Right lung (tissue), 5 donors: Measurements from ENCODE around the gene DHRS13. TPM values are rescaled to one million over a fixed set of nuclear protein-coding genes. Genes with fewer than 3 reads are reported as not detected.
"Not testable (repeated sequence)": the region's sequence is repeated elsewhere in the genome, so short reads cannot be mapped to it uniquely, and the experiment has no call there.

ENCODE experiments used
- DNase-seq, 2 donors: peaks; one replicate each; pipeline ENCODE4 v3.0.0-alpha.2; 2013
- polyA plus RNA-seq, 5 donors: library from polyadenylated mRNA; unstranded; fragments of 120-200 nt; gene quantifications; one replicate each; pipeline versions ENCODE4 v1.2.1 to v1.2.3, GENCODE V29; 2013; ENCODE audit warnings: inconsistent platforms in 1 of 5, low replicate concordance in 1 of 5; ENCODE audit not compliant: insufficient read length in 5 of 5, insufficient read depth in 1 of 5

Gene DHRS13
- polyA plus RNA-seq, 5 donors = 5.6 to 8.7 (median 6.8) TPM

DNA sequence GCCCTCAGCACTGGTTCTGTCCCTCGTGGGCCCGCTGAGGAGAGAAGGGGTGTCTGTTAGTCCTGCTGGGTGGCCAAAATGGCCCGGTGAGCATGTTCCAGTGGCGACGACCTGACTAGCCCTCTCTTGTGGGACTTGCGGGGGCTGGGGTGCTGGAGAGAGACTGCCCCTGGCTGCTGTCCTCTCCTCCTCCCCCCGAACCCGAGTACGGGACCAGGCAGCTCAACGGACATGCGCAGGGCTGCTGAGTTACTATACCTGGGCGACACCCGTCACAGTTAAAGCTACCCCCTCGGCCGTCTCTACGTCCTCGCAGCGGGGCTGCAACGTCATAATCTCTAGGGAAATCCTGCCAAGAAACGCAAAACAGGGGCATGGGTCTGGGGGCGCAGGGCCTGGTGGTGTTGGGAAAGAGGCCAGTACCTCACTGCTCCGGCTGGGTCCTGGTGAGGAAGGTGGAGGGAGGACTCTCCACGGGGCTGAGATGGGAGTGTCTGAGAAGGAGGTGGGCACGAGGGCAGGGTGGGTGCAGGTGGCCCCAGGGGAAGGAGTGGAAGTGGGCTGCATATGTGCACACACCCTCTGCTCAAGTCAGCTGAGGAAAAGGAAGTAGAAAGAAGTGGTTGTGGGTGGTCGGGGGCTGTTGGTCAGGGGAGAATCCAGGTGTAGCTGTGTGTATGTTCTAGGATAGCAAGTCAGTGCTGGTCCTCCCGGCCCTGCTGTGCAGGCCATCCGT, 18.7 kb downstream of the DHRS13 start:
- DNase-seq = no peak

DNA sequence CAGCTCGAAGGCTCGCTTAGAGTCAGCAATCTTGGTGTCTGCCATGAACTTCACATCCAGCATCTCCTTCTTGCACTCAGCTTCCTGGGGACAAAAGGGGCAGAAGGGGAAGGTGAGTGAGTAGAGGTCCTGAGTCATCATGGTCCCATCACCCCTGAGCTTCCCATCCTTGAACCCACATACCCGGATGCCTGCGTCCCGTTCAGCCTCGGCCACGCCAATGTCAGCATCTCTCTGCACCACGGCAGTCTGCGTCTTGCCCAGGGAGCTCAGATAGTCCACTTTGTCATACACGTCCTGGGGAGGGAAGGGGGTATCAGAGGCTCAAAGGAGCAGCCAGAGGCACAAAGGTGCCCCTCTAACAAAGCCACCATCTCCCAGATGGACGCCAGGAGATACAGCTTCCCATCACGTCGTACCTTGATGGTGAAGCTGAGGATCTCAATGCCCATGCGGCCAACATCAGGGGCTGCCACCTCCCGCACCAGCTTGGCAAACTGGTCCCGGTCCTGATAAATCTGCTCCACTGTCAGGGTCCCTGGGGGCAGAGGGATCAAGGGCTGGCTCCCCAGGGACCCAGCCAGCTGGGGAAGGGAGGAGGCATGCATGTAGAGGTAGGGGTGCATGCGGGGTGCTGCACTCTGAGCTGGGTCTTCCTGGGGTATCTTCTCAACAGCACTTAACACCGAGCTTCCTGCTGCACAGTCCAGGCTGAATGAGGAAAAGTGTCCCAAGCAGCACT, 20.6 kb downstream of the DHRS13 start:
- no peak for DNase-seq

DNA sequence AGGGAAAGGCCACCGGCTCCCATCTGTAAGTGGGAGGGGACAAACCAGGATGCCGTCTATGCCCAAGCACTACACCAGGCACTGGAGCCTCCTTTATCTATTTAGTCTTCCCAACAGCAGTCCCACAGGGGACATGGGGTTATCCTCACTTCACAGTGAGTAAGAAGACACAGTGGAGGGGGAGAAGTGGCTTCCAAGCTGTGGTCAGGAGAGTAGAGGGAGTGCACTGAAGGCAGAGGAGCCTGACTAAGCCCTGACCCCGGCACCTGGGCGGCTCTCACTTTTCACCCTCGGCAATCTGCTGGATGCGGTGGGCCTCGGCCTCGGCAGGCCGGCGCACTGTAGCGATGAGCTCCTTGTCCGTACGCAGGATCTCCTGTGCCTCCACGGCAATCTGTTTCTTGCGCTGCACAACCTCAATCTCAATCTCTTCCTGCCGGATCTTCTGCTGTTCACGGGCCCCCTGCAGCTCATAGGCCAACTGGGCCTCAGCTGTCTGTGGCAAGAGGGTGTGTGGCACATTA, 21.3 kb downstream of the DHRS13 start:
- no peak for DNase-seq

DNA sequence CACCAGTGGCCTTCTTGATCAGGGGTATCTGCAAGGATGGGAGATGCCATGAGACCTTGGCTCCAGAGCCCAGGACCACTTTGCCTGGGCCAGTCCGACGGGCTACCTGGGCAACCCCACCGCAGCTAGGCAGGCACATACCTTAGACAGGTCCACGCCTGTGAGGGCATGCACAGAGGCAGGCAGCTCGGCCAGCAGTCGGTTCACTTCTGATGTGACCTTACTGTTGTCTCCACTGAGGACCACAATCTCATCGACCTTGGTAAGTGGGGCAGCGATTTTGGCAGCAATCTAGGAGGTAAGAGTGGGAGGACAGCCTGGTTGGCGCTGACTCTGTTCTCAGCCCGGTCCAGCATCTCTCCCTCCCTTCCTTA, 22.3 kb downstream of the DHRS13 start:
- no peak for DNase-seq

DNA sequence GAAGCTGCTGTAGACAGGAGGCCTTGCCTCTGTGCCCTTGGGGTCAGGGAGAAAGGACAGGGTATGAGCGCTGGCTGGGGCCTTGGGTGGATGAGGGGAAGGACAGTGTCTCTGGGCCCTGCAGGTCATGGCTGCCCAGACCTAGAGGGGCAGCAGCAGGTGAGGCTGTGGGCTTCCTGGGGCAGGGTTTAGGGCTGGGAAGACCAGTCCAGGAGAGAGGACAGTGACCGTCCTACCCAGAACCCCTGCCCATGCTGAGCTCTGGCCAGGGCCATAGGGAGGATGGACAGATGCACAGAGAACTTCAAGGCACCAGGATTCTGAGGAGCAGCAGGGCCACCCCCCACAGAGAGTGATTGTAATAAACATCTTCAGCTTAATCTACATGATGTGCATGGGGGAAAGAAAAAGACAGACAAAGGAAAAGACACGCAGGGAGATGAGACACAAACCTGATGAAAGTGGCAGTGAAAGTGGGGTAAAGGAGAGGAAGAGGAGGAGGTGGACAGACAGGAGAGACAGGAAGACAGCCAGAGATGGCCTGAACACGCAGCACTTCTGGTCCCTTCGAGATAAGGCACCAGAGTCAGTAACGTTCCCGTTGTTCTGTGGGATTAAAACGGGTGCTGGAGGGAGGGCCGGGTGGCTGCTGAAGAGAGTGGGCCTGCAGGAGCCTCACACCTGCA, 22.9 kb downstream of the DHRS13 start:
- no peak for DNase-seq

DNA sequence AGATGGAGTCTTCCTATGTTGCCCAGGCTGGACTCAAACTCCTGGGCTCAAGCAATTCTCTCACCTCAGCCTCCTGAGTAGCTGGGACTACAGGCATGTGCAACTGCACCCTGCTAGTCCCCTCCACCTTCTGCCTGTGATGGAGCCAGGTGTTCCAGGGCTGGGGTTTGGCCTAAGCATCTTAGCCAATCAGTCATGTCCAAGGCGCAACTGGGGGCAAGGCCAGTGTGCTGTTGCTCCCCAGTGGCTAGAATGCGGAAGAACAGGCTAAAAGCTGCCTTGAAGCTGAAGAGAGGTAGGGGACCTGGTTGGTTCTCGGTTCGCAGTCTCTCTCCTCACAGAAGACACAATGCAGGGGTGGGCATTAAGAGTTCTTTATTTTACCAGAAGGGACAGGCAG, 23.9 kb downstream of the DHRS13 start:
- DNase-seq = no peak

DNA sequence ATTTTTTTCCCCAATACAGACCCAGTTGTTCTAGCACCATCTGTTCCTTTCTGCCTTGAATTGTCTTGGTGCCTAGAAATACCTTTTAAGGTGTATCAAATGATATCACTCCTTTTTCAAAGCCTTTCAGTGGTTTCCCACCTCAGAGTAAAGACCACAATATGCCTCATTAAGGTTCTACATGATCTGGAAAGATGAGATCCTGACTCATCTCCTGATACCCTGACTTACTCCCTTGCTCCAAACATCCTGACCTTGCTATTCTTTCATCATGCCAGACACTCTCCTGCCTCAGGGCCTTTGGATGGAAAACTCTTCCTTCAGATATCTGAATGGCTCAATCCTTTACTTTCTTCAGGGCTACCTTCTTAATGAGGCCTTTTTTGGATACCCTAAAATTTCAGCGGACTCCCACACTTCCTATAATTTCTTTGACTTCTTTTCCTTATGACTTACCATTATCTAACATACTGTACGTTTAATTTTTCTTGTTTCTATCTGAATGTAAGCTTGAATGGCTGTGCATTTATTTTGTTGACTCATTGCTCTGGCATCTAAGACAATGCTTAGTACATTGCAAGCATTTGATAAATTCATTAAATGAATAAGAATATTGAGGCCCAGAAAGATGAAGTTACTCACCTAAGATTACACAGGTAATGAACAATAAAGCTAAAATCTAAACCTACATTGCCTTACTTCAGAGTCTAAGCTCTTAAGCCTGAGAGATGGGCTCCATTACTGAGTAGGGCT, 24.5 kb downstream of the DHRS13 start:
- no peak for DNase-seq

DNA sequence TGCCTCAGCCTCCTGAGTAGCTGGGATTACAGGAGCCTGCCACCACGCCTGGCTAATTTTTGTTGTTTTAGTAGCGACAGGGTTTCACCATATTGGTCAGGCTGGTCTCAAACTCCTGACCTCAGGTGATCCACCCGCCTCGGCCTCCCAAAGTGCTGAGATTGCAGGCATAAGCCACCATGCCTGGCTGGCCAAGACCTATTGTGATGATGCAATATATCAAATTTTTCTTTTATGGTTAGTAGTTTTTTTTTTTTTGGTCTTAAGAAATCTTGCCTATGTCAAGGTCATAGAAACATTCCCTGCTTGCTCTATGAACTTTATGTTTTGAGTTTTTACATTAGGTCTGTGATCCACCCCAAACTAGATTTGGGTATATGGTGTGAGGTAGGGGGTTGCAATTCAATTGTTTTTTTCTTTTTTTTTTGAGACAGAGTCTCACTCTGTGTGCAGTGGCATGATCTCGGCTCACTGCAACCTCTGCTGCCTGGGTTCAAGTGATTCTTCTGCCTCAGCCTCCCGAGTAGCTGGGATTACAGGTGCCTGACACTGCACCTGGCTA, 25.6 kb downstream of the DHRS13 start:
- DNase-seq = not testable (repeated sequence)

DNA sequence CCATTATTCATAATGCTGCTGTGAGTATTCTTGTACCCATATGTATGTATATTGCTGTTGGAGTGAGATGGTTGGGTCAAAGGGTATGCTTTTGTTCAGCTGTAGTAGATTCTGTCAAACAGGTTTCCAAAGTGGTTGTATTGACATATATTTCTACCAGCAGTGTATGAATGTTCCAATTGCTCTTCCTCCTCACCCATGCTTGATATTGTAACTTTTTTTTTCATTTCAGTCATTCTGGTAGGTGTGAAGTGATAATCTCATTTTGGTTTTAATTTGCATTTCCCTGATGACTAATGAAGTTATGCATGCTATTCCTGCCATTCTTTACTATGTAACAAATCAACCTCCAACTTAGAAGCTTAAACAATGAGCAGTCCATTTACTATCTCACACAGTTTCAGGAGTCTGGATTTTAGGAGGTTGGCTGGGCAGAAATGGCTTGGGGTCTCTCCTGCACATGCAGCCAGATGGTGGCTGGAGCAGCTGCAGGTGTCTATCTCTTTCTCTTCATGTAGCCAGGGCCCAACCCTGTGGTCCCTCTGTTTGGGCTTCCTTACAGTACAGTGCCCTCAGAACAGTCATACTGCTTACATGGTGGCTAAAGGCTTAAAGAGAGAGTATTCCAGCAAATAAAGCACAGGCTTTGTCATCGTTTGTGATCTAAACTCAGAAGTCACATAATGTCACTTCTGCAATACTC, 26.9 kb downstream of the DHRS13 start:
- no peak for DNase-seq

DNA sequence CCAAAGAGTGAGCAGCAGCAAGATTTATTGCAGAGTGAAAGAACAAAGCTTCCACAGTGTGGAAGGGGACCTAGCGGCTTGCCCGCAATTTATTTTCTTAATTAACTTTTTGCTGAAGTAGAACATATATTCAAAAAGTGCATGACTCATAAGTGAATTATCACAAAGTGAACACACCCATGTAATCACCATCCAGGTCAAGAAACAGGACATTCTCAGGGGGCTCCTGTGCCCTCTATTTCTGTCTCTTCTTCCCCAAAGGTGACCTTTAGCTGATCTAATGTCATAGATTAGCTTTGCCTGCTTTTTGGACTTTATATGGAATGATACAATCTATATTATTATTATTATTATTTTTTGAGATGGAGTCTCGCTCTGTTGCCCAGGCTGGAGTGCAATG, 28.1 kb downstream of the DHRS13 start:
- no peak for DNase-seq

DNA sequence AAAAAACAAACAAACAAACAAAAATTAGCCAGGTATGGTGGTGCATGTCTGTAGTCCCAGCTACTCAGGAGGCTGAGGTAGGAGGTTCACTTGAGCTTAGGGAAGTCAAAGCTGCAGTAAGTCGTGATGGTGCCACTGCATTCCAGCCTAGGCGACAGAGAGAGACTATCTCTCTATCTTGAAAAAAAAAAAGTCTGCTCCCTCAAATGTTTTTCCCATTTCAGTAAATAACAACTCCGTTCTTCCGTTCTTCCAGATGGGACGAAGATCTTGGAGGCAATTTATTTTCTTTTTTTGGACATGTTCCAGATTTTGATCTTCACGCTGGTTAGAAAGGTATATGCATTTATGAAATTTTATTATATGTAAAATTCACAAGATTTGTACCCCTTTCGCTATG, 29.0 kb downstream of the DHRS13 start:
- no peak for DNase-seq

DNA sequence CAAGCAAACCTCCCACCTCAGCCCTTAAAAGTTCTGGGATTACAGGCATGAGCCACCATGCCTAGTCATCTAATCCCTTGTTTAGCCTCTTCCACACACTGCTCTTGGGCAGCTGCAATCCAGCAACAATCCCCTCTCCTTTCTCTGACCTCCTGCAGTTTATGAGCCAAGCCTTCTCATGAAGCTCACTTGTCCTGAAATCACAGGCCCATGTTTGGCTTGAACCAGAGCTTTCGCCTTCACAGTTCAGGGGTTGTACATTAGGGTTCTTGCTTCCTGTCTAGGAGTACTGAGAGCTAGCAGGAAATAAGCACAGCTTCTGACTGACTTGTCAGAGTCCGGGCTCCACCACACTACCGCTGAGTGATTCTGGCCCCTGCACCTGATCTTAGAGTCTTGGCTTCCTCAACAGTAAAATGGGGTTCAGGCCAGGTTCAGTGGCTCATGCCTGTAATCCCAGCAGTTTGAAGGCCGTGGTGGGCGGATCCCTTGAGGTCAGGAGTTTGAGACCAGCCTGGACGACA, 31.8 kb downstream of the DHRS13 start:
- DNase-seq = no peak

DNA sequence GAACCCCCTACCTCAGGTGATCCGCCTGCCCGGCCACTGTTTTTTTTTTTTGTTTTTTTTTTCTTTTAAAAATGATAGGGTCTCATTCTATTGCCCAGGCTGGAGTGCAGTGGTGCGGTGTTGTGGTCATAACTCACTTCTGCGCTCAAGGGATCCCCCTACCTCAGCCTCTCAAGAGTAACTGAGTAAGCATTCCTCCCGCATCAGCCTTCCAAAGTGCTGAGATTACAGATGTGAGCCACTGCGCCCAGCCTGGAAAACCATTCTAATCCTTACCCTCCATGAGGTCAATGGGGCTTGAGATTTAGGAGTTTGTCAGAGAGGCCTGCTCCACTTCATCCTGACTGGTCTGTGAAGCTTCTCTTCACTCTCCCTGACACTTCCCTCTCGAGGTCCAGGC, 35.6 kb downstream of the DHRS13 start:
- DNase-seq = no peak

DNA sequence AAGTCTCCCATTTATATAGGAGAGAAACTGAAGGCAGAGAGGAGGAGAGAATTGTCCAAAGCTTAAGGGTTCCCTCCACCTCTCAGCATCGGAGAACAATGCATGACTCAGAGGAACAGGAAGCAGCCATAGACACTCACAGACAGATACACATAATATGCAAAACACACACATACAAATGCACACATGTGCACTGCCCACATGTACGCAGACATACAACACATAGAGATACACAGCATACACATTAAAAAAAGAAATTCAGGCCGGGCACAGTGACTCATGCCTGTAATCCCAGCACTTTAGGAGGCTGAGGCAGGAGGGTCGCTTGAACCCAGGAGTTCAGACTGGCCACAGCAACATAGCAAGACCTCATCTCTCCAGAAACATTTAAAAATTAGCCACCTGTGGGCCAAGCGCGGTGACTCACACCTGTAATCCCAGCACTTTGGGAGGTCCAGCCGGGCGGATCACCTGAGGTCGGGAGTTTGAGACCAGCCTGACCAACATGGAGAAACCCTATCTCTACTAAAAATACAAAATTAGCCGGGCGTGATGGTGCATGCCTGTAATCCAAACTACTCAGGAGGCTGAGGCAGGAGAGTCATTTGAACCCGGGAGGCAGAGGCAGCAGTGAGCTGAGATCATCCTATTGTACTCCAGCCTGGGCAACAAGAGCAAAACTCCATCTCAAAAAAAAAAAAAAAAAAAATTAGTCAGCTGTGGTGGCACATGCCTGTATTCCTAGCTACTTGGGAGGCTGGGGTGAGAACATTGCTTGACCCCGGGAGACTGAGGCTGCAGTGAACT, 36.7 kb downstream of the DHRS13 start:
- DNase-seq = no peak

DNA sequence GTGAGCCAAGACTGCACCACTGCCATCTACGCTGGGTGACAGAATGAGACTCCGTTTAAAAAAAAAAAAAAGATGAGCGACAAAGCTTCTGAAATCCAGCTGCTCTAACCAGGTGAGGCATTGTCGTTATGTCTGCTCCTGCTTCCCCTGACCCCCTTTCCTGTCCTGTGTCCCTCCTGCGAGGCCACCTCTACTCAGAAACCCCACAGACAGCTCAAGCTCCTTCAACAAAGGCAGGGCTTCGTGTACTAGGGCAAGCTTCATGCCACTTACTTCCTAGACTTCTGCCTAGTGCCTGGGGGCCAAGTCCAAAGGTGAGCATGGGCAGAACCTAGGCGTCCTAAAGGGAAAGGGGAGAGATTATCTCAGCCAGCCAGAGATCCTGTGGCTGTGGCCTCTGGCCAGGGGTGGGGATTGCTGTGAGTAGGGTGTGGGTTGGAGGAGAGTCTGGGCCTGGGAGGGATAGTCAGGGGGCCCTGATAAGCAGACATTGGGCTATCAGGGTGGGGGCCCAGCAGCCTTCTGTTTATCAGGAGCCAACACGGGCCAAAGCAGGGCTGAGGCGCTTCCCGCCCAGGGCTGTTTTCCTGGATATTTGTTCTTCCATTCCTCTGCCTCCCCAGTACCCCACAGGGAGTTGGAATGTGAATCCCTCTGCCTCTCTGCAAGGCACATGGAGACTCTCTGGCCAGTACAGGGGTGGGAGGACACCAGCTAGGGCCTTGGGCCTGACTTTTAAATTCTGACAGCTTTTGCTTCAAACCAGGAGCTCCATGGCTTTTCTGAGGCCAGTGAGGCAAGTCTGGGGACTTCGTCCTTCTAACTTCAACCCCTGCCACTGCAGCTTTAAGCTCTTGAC, 37.7 kb downstream of the DHRS13 start:
- DNase-seq = no peak

DNA sequence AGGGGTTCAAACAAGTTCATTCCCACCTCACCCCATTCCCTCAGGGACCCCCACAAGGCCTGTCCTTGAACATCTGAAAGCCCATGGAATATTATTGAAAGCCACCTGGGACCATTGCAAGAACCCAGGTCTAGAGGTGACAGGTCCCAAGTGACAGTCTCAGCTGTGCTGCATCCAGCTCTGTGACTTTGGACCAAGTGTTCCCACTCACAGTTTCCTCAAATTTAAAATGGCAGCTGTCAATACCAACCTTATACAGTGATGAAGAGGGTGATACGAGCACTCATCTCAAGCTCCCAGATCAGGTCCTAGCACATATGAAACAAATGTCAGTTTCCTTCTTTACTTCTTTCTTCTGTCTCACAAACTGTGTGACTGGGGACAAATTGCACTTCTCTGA, 38.9 kb downstream of the DHRS13 start:
- DNase-seq = no peak

DNA sequence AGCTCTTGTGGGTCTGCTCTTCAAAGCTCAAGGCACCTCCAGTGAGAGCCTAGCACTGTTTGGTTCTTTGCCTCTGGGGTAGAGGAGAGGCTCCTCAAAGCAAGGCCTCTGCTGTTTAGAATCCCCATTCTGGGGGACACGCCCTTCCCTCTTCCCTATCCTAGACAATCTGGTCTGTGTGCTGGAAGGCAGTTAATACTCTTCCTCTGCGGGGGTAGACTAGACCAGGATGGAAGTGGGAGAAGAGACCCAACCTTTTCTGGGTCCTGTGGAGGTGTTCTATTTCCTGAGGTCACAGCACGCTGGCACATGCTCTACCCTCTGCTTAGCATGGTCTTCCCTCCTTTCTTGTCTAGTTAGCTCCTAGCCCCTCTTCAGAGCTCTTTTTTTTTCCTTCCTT, 40.3 kb downstream of the DHRS13 start:
- DNase-seq = no peak

DNA sequence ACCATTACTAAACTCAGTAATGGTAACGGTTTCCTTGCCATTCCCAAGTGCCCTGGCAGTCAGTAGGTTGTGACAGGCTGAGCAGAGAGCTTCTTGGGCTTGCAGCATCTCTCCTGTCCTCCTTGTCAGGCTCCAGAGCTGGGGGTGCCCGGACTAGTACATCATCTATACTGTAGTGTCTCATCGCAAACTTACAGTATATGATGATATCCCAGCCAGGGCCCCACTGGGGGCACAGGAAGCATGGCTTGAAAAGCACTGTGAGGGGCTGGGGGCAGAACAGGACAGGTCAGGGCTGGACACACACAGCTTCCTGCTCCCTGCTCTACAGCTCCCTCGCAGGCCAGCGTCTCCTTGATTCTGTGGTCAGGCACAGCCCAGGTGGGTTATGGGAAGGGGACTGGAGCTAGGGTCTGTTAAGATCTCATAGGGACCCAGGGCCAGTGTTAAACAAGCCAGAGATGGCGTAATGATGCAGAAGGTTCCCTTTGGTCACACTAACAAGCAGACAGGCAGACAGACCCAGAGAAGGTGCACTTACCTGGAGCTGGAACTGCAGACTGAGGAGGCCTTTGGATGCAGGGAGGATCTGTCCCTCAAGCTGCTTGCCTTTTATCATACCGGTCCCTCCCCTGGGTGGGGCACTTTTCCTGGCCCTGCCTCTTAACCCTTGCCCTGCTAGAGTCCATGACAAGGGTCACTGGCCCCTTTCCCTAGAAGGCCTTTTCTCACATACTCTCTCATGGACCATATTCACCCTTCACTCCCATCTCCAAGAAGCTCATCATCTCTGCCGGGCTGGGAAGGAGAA, 41.3 kb downstream of the DHRS13 start:
- no peak for DNase-seq
